AG09319 (cell line): ENCODE data around the gene RRAS2.
A peak's percentile ranks its signal among the peaks of the same experiment; 100 is the strongest.

Source experiments
- DNase-seq: peaks from one replicate; pipeline ENCODE4 v3.0.0-alpha.2; 2010; ENCODE audit warnings: low read depth; ENCODE audit errors: extremely low read depth
- TF ChIP-seq, protein P1 (sequence below): IDR thresholded peaks from 2 replicates; pipeline ENCODE4 v1.5.1; 2011; ENCODE audit warnings: low read depth, mild to moderate bottlenecking, inconsistent platforms, low read length, moderate library complexity

RRAS2 gene

DNA sequence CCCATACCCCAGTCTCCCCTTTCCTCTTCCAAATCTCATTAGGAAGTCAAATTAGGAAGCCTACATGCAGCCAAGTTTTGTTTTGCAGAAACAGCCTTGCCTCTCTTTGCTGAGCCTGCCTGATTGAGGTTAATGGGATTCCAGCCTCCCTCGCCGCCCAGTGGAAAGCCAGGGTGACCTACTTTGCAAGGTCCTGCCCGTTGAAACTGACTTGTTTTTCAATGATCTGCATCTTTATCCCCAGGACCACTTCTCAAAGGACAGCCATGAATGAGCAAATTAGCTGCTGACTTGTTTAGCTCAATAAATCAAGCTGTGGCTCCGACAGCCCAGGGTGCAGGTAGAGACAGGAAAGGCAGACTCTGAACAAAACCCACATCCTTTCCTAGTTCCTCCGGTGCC is 110.4 kb downstream of the RRAS2 start:
- DNase-seq = no peak
- TF ChIP-seq, protein P1, sequence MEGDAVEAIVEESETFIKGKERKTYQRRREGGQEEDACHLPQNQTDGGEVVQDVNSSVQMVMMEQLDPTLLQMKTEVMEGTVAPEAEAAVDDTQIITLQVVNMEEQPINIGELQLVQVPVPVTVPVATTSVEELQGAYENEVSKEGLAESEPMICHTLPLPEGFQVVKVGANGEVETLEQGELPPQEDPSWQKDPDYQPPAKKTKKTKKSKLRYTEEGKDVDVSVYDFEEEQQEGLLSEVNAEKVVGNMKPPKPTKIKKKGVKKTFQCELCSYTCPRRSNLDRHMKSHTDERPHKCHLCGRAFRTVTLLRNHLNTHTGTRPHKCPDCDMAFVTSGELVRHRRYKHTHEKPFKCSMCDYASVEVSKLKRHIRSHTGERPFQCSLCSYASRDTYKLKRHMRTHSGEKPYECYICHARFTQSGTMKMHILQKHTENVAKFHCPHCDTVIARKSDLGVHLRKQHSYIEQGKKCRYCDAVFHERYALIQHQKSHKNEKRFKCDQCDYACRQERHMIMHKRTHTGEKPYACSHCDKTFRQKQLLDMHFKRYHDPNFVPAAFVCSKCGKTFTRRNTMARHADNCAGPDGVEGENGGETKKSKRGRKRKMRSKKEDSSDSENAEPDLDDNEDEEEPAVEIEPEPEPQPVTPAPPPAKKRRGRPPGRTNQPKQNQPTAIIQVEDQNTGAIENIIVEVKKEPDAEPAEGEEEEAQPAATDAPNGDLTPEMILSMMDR = peak; percentile 45

DNA sequence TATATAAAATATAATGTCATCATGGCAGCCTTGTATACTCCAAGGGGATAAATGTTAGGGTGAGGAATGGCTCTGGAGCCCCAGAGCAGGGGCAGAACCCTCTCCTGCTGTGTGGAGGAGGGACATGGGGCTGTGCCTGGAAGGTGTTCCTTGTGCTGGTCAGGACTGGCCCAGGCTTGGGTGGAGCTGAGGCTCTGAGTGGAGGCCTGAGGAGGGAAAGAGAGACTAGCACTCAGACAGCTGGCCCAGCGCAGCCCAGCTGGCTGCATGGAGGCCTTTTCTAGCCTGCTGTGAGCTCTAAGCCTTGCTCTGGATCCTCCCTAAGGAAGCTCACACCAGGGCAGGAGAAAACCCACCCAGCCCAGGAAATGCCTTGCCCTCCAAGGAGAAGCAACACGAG is 113.5 kb downstream of the RRAS2 start:
- TF ChIP-seq, protein P1 = no peak
- no peak for DNase-seq

DNA sequence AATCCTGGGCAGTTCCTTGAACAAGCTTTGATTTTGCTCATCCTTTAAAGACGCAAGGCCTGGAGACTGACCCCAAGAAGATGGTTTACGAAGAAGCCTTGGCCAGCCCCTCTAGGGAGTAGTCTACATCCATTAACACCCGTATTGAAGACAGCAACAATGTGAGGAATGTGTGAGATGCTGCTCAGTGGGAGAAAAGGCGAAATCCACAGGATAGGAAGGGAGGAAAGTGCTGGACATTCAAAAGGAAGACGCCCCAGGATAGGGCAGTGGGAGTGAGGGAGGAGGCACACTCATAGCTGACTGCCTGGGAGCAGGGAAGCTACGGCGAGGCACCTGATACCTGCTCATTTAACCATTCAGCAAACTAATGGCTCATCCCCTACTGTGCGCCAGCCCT is 114.1 kb downstream of the RRAS2 start:
- DNase-seq = no peak
- TF ChIP-seq, protein P1 = no peak

DNA sequence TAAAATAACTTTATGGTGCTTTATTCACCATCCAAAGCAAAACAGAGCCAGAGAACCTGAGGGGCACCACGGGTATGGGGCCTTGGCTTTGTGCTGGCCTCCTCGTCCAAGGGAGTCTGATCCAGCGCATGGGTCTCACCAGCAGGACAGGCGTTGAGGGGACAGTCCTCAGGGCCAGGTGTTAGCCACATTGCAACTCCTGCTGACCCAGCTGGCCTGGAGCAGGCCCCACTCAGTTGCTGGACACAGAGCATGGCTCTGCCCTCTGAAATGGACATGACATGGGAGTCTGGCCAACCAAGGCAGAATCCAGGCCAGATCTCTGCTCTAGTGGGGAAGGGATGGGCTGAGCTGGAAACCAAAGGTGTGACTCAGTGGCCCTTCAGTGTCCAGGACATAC is 116.2 kb downstream of the RRAS2 start:
- TF ChIP-seq, protein P1 = no peak
- DNase-seq = no peak

DNA sequence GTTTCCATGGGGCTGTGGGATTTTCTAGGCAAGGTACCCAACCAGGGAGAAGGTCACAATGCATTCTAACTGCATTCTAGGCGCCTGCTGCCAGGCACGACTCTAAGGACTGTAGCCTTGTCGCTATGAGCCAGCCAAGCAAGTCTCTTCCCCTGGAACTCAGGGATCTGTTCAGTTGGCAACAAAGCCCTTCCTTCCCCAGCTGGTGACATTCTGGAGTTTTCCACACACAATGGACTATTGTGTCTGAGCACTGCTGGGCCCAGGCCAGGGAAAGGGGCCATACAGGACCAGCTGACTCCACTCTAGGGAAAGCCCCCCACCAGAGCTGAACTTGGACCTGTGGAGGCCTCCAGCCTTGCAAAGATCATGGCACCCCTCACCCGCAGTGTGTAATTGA is 116.8 kb downstream of the RRAS2 start:
- TF ChIP-seq, protein P1 = no peak
- DNase-seq = no peak

DNA sequence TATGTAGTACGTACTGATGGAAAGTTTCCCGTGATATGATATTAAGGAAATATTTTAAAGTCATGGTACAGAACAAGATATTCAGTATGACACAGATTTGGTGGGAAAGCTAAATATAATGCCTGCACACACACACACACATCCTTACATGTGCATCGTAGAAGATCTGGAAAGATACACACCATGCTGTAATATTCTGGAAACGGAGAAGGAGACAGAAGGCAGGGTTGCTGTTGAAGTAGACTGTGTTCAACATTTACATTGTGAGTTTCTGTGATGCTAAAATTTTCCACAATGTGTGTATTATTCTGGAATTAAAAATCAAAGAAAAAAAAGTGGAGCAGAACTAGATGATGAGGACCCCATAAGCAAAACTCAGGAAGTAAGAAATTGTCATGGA is 118.0 kb downstream of the RRAS2 start:
- no peak for DNase-seq
- TF ChIP-seq, protein P1 = no peak

DNA sequence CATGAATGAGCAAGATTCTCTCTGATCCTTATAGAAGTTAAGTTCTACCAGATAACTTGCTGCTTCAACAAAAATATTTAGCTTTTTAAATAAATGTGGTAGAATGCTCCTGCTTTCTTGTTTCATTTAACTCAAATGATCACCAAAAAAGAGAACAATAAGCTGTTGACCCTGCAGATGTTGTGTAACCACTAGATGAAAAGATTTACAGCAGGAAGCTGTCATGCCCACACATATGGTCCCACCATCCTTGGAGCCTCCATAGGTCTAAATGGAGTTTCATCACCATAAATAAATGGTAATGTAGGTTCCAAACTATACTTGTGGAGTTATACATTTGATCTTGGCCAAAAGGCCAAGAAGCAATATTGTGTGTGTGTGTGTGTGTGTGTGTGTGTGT is 118.8 kb downstream of the RRAS2 start:
- TF ChIP-seq, protein P1 = no peak
- DNase-seq = no peak
